ENCODE results near the gene ALCAM. TPM values are rescaled to one million over a fixed set of nuclear protein-coding genes. Genes with fewer than 3 reads are reported as not detected.

ALCAM gene
- total RNA-seq, 2 experiments from 2014 or later, result 20.3 to 20.6 TPM

DNA sequence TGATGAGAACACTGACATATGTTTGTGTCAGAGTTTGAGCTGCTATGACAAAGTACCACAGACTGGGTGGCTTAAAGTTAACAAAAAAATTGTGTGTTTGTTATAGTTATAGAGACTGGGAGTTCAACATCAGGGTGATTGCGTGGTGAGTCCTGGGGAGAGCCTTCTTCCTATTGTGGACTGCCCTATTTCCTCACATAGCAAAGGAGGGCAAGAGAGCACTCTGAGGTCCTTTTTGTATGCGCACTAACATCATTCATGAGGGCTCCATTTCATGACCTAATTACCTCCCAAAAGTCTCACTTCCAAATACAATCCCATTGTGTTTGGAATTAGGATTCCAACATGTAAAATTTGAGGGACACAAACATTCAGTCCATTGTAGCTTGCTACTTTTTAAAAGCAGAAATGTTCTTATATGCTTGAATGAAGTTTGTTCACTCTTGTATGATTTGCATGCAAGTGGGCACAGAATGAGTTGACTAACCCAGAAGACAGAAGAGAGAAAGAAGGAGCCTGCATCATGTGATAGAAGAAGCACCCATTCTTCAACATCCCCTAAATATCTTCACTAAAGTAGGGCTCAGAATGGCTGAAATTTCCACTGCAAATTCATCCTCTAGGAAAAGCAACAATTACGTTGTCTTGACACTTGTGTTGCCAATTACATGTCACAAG lies 18.9 kb upstream of the ALCAM start:
- Mint-ChIP-seq H3K9me3 (no peaks in the 10 kb centered on the region), H3K4me1 (ENCODE audit: low read depth) (no peaks in the 10 kb centered on the region), H3K36me3 (no peaks in the 10 kb centered on the region), H3K27me3 (peaks cover 17% of the 10 kb centered on the region), H3K27ac (no peak overlapping the region), H3K4me3 (no peak overlapping the region)
- DNase-seq, result no peak
- POLR2A ChIA-PET, result no interaction called here
- intact Hi-C loops (cut with micrococcal nuclease), result no loop called here
- CTCF ChIA-PET, result no interaction called here

DNA sequence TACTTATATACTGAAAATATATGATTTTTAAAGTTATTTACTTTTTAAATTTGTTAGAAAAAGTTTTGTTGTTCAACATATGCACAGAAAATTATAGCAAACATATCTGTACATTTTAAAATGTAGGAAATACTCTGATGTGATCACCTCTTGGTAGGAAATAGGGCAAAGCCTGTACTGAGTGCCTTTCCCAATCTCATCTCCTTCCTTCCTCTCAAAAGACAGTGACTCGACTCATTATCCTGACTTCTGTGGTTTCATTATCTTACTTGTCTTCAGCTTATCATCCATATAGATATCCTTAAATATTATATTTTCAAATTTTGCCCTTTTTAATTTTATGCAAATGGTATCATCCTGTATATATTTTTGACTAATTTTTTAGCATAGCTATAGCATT lies 18.4 kb upstream of the ALCAM start:
- intact Hi-C loops (cut with micrococcal nuclease), result no loop called here
- Mint-ChIP-seq H3K9me3 (no peaks in the 10 kb centered on the region), H3K36me3 (no peaks in the 10 kb centered on the region), H3K4me1 (ENCODE audit: low read depth) (no peaks in the 10 kb centered on the region), H3K4me3 (no peak overlapping the region), H3K27ac (no peak overlapping the region), H3K27me3 (peaks cover 19% of the 10 kb centered on the region)
- DNase-seq, result no peak
- POLR2A ChIA-PET, result no interaction called here
- CTCF ChIA-PET, result no interaction called here

DNA sequence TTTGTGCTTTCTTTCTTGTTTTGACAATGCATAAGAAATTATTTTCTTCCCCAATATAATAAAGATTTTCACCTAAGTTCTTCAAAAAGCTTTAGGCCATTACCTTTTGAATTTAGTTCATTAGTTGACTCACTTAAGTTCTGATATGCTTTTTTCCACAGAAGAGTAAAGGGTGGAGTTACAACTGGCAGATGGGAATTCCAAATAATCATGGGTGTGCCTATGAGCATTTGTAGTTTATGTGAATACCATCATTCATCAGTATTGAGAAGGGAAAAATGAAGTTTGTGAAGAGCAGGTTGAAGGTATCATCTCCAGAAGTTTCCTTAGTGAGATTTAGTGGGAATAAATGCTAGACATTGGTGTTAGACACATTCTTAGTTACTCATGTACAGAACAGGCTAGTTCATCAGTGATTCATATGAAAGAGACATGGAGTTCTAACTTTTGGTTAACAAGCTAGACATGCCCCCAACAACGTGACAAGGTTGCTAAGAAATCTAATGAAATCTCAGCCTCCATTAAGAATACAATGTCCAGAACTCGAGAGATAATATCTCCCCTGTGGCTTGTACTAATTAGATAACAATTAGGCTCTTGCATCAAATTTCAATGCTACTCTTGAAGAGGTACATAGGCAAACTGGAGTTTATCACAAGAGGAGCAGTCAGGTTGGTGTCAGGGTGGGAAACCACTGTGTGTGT lies 16.9 kb upstream of the ALCAM start:
- intact Hi-C loops (cut with micrococcal nuclease), result no loop called here
- H3K36me3 Mint-ChIP-seq, result no peaks in the 10 kb centered on the region
- no peak overlapping the region for H3K4me3 Mint-ChIP-seq
- CTCF ChIA-PET, result no interaction called here
- no peak overlapping the region for H3K27ac Mint-ChIP-seq
- no peaks in the 10 kb centered on the region for H3K9me3 Mint-ChIP-seq
- POLR2A ChIA-PET, result no interaction called here
- H3K4me1 Mint-ChIP-seq (ENCODE audit: low read depth), result peaks cover 11% of the 10 kb centered on the region
- peaks cover 32% of the 10 kb centered on the region for H3K27me3 Mint-ChIP-seq
- DNase-seq, result no peak

DNA sequence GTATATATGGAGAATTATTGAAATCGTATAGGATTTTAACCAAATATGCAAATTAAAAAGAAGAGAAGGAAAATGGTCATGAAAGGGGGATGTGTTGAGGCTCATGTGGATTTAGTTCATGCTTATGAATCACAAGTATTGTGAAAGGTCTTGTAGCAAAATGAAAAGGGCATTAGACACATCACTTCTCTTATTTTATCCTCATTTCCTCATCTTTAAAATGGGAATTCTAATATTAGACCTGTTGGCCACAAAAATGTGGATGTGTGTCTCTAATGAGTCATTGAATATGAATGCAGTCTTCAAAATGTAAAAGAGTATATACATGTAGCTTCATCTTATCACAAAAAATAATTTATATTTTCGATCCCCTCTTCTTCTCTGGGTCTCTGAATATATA lies 14.9 kb upstream of the ALCAM start:
- peaks cover 11% of the 10 kb centered on the region for H3K4me1 Mint-ChIP-seq (ENCODE audit: low read depth)
- no peak overlapping the region for H3K27ac Mint-ChIP-seq
- POLR2A ChIA-PET, result no interaction called here
- CTCF ChIA-PET, result no interaction called here
- peaks cover 33% of the 10 kb centered on the region for H3K27me3 Mint-ChIP-seq
- DNase-seq, result no peak
- H3K9me3 Mint-ChIP-seq, result no peaks in the 10 kb centered on the region
- intact Hi-C loops (cut with micrococcal nuclease), result no loop called here
- H3K36me3 Mint-ChIP-seq, result no peaks in the 10 kb centered on the region
- no peak overlapping the region for H3K4me3 Mint-ChIP-seq

DNA sequence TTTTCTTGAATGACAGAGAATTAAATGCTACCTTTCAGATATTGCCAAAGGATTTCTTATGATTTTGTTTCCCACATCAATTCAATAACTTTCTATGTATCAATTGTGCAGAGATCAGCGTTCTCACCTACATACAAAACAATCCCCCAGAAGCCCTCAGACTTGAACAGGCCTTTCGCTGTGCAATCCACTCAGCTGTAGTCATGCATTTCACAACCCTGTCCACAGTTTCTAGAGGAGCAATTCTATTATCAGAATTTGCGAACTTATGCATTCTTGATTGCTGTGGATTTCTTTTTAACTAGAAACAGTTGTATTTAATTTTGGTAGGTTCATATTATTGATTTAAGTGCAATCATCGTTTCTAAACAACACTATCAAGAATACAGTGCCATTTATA lies 13.7 kb upstream of the ALCAM start:
- intact Hi-C loops (cut with micrococcal nuclease), result no loop called here
- H3K27me3 Mint-ChIP-seq, result peaks cover 36% of the 10 kb centered on the region
- ChIA-PET POLR2A (no interaction called here), CTCF (no interaction called here)
- no peaks in the 10 kb centered on the region for H3K36me3 Mint-ChIP-seq
- no peak for DNase-seq
- peaks cover 11% of the 10 kb centered on the region for H3K4me1 Mint-ChIP-seq (ENCODE audit: low read depth)
- H3K9me3 Mint-ChIP-seq, result no peaks in the 10 kb centered on the region
- H3K27ac Mint-ChIP-seq, result no peak overlapping the region
- H3K4me3 Mint-ChIP-seq, result no peak overlapping the region

DNA sequence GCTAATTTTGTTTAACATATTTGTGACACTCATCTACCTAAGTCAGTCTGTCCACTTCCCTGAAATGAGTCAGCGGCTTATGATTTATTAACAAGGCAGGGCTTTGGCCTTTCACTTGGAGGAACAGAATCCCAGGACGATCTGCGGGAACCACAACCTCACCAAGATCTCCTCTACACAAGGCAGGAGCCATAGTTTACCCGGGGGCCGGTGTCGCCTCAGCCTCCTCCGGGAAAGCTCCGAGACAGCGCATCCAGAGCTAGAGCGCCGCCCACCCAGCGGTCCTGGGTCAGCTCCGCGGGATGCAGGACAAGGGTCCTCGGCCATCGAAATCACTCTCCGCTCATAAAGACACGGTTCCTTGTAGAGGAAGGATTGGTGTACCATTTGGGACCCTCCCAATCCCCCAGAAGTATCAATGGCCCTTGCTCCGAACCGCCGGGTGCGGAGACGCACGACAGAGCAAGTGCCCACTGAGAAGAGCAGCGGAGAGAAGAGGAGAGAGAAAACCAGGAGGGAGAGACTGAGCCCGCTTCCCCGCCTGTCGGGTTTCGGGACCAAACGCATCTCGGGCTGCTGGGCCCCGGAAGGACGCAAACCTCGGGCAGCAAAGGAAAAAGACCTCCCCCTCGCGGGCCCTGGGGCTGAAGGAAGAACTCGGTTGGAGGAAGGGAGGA lies 13.1 kb upstream of the ALCAM start:
- Mint-ChIP-seq H3K27ac (no peak overlapping the region), H3K4me1 (ENCODE audit: low read depth) (peaks cover 11% of the 10 kb centered on the region), H3K4me3 (peak overlapping the region; percentile 20), H3K36me3 (no peaks in the 10 kb centered on the region), H3K9me3 (no peaks in the 10 kb centered on the region), H3K27me3 (peaks cover 36% of the 10 kb centered on the region)
- DNase-seq, result no peak
- ChIA-PET CTCF (no interaction called here), POLR2A (no interaction called here)
- intact Hi-C loops (cut with micrococcal nuclease), result no loop called here

DNA sequence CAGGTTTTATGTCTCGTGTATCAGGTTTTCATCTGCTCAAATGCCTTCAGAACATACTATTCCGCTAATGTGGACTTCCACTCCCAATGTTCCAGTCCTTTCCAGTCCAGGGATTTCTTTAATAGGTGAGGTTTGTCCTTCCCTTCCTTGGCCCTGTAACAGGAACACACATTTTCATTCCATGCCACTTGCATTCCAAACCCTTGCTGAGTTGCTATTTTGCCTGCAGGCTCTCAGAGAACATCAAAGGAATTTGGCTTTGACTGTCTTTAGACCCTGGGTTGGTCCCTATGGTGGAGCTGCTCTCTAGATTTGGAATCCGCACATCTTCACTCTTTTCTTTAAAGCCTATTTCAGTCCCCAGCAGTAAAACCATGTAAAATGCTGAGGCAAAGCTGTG lies 12.3 kb upstream of the ALCAM start:
- Mint-ChIP-seq H3K27me3 (peaks cover 36% of the 10 kb centered on the region), H3K36me3 (no peaks in the 10 kb centered on the region), H3K9me3 (no peaks in the 10 kb centered on the region), H3K4me1 (ENCODE audit: low read depth) (peaks cover 14% of the 10 kb centered on the region), H3K27ac (no peak overlapping the region), H3K4me3 (no peak overlapping the region)
- no peak for DNase-seq
- CTCF ChIA-PET, result interaction anchor here (1.2 to 1.7 kb wide), 2 partner anchors 11 to 12 kb away, joined by 4 read pairs; partner anchors contain the start of gene ALCAM
- POLR2A ChIA-PET, result no interaction called here
- intact Hi-C loops (cut with micrococcal nuclease), result no loop called here

DNA sequence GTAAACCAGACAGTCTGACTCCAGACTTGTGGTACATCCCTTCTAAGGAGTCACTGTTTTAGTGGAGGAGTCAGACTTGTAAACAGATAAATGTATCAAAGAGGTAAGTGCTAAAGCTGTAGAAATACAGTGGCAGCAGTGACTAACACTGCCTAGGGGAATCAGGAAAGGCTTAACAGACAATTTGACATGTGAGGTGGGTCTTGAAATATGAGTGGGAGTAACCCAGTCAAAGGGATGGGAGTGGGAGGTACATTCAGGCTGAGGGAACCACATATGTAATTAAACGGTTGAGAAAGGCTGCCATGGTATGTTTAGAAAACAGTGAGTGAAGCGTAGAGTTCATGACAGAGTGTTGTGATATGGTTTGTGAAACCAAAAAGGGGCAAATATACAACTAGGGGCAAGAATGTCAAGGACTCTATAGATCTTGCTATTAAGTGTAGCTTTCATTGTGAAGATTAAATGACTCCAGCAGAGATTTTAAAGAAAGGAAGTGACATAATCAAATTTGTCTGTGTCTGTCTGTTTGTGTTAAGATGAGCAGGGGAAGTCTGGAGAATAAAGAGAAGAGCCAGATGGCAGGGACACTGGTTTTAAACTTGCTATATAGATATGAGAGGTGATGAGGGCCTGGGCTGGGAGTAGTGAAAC lies 11.2 kb upstream of the ALCAM start:
- Mint-ChIP-seq H3K9me3 (no peaks in the 10 kb centered on the region), H3K27ac (no peak overlapping the region), H3K27me3 (peaks cover 34% of the 10 kb centered on the region), H3K4me3 (no peak overlapping the region), H3K36me3 (no peaks in the 10 kb centered on the region), H3K4me1 (ENCODE audit: low read depth) (peaks cover 14% of the 10 kb centered on the region)
- POLR2A ChIA-PET, result no interaction called here
- CTCF ChIA-PET, result interaction anchor here (0.8 to 1.7 kb wide), 3 partner anchors 10 to 12 kb away, joined by 4 read pairs; partner anchors contain the start of gene ALCAM
- intact Hi-C loops (cut with micrococcal nuclease), result no loop called here
- DNase-seq, result no peak

DNA sequence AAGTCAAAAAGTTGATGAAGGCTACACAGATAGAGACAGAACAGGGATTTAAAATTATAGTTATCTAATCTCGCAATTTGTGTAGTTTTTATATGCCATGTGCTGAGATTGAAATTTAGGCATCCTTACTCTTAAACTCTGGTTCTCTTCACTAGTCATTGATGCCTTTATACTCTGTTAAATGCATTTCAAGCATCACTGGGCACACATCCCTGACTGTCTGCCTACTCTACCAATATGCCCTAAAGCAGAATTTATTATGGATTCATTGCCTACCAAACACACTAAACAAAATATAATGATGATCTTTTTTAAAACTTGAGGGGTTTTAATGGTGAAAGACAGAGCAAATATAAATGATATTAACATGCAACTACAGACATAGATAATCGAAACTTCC lies 10.3 kb upstream of the ALCAM start:
- no peaks in the 10 kb centered on the region for H3K36me3 Mint-ChIP-seq
- no peak overlapping the region for H3K4me3 Mint-ChIP-seq
- no peak overlapping the region for H3K27ac Mint-ChIP-seq
- peaks cover 29% of the 10 kb centered on the region for H3K27me3 Mint-ChIP-seq
- DNase-seq, result no peak
- intact Hi-C loops (cut with micrococcal nuclease), result no loop called here
- ChIA-PET CTCF (no interaction called here), POLR2A (no interaction called here)
- H3K4me1 Mint-ChIP-seq (ENCODE audit: low read depth), result peaks cover 14% of the 10 kb centered on the region
- no peaks in the 10 kb centered on the region for H3K9me3 Mint-ChIP-seq

DNA sequence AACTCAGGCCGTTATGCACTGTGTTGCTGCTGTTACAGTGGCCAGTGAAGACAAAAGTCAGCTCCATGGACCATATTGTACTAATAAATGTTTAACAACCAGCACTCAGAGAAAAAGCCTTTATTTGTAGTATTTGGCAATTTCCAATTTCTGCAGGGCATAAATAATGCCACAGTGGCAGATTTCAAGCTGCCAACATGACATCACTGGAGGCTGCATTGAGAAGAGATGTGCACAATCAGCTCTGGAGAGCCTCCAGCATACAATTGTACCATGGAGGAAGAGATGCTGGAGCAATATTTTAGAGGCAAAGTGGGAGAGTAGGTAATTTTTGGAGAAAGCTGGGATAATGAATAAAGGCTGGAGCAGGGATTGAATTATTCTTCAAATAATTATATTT lies 9.7 kb upstream of the ALCAM start:
- Mint-ChIP-seq H3K36me3 (no peaks in the 10 kb centered on the region), H3K4me1 (ENCODE audit: low read depth) (peaks cover 14% of the 10 kb centered on the region), H3K9me3 (no peaks in the 10 kb centered on the region), H3K27me3 (peaks cover 30% of the 10 kb centered on the region), H3K27ac (no peak overlapping the region), H3K4me3 (no peak overlapping the region)
- intact Hi-C loops (cut with micrococcal nuclease), result no loop called here
- POLR2A ChIA-PET, result no interaction called here
- CTCF ChIA-PET, result no interaction called here
- no peak for DNase-seq

DNA sequence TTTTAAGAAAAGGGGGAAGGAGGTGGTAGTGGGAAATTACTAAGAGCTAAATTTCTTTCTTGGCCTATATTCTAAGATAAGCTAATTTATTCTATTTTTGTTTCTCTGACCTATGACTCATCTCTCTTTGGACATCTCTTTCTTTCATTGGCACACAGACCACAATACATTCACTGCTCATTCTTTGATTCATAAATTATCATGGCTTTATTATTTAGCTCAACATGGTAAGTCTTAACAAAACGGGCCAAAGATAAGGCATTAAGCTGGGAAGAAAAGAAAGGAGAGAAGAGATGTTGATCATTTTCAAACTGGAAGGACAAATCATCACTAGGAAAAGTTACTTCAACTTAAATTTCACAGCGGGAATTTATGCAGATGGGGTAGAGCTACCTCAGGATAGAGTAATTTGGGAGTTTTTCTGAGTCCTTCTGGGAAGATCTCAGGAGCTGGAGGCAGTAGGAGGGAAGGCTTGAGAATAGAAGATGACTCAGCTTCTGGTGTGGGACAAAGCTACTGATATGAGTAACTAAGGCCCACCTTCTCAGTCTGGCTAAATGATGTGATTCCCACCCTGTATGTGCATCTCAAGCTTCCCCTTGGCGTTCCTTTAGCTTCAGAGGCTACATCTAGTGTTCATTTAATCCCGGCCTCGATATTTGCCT lies 7.5 kb upstream of the ALCAM start:
- H3K9me3 Mint-ChIP-seq, result no peaks in the 10 kb centered on the region
- peaks cover 21% of the 10 kb centered on the region for H3K27me3 Mint-ChIP-seq
- DNase-seq, result no peak
- H3K4me3 Mint-ChIP-seq, result no peak overlapping the region
- ChIA-PET POLR2A (no interaction called here), CTCF (no interaction called here)
- intact Hi-C loops (cut with micrococcal nuclease), result no loop called here
- no peak overlapping the region for H3K27ac Mint-ChIP-seq
- H3K36me3 Mint-ChIP-seq, result no peaks in the 10 kb centered on the region
- H3K4me1 Mint-ChIP-seq (ENCODE audit: low read depth), result peaks cover 8% of the 10 kb centered on the region

DNA sequence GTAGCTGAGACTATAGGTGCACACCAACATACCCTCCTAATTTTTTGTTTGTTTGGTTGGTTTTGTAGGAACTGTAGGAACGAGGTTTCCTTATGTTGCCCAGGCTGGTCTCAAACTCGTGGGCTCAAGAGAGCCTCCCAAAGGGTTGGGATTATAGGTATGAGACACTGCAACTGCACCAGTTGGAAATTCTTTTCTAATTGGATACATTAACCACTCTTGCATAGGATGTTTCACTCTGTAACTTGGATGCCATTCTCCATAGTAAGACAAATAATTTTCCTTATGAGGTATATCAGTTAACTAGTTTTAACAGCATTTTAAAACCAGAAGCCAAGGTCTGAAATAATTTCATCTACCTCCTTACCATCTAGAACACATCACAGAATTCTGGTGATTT lies 6.7 kb upstream of the ALCAM start:
- Mint-ChIP-seq H3K4me1 (ENCODE audit: low read depth) (peaks cover 6% of the 10 kb centered on the region), H3K27ac (no peak overlapping the region), H3K9me3 (no peaks in the 10 kb centered on the region), H3K36me3 (no peaks in the 10 kb centered on the region), H3K4me3 (no peak overlapping the region), H3K27me3 (peaks cover 17% of the 10 kb centered on the region)
- POLR2A ChIA-PET, result no interaction called here
- DNase-seq, result no peak
- CTCF ChIA-PET, result no interaction called here
- intact Hi-C loops (cut with micrococcal nuclease), result loop anchor here (10.0 kb wide), 2 partner anchors 945 to 1085 kb away; no protein-coding TSS in a partner anchor

Data from activated CD4-positive, alpha-beta memory T cell treated with anti-CD3 and anti-CD28 coated beads for 36 hours (primary cell).